Left ventricle myocardium inferior (tissue), 1 donor: Measurements from ENCODE around the gene GNL1. TPM values are rescaled to one million over a fixed set of nuclear protein-coding genes. Genes with fewer than 3 reads are reported as not detected.

Experiments used
- DNase-seq: peaks from one replicate; pipeline ENCODE4 v3.0.0-alpha.2; 2020
- H3K27ac ChIP-seq: fragments of 200-600 bp; replicated peaks from 2 replicates; pipeline ENCODE4 v1.8.0; 2021
- H3K27me3 ChIP-seq: fragments of 200-600 bp; 2 replicates; pipeline ENCODE4 v1.8.0; 2021; ENCODE audit warnings: low read depth
- H3K36me3 ChIP-seq: fragments of 200-600 bp; 2 replicates; pipeline ENCODE4 v1.8.0; 2021
- H3K4me1 ChIP-seq: fragments of 200-600 bp; 2 replicates; pipeline ENCODE4 v1.8.0; 2021
- H3K4me3 ChIP-seq: fragments of 200-600 bp; 2 replicates; pipeline ENCODE4 v1.8.0; 2021; ENCODE audit warnings: mild to moderate bottlenecking, moderate library complexity
- H3K9me3 ChIP-seq: fragments of 200-600 bp; replicated peaks from 2 replicates; pipeline ENCODE4 v1.8.0; 2021
- intact Hi-C: fragments of 100-400 bp; cut with micrococcal nuclease; formaldehyde crosslinking; loops from one replicate; pipeline ENCODE4 v1.11.0; 2022
- total RNA-seq: library from RNA; stranded (reverse); fragmentation: NEBNext Ultra II Directional; extraction: Animal tissue kit (Norgen Biotek cat#: 25700); gene quantifications from one replicate; pipeline ENCODE4 v1.2.1, GENCODE V29; 2021
- TF ChIP-seq, protein P1 (sequence below): fragments of 200-600 bp; IDR thresholded peaks from 2 replicates; pipeline ENCODE4 v1.8.0; 2021; ENCODE audit warnings: antibody characterized with exemption, mild to moderate bottlenecking, borderline replicate concordance
- donor health status: DM: no; HTN: yes; CAD: no; lungs with severe emphysema.

Gene GNL1
- total RNA-seq, 1 donor from 2014 or later, result 18.3 TPM

- H3K9me3 ChIP-seq, result no peaks in the 10 kb centered on the region
- no peak for DNase-seq
- TF ChIP-seq, protein P1, sequence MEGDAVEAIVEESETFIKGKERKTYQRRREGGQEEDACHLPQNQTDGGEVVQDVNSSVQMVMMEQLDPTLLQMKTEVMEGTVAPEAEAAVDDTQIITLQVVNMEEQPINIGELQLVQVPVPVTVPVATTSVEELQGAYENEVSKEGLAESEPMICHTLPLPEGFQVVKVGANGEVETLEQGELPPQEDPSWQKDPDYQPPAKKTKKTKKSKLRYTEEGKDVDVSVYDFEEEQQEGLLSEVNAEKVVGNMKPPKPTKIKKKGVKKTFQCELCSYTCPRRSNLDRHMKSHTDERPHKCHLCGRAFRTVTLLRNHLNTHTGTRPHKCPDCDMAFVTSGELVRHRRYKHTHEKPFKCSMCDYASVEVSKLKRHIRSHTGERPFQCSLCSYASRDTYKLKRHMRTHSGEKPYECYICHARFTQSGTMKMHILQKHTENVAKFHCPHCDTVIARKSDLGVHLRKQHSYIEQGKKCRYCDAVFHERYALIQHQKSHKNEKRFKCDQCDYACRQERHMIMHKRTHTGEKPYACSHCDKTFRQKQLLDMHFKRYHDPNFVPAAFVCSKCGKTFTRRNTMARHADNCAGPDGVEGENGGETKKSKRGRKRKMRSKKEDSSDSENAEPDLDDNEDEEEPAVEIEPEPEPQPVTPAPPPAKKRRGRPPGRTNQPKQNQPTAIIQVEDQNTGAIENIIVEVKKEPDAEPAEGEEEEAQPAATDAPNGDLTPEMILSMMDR, result no peak
- peaks cover 79% of the 10 kb centered on the region for H3K36me3 ChIP-seq
- H3K27ac ChIP-seq, result no peak overlapping the region
- intact Hi-C loops, result no loop called here
- H3K27me3 ChIP-seq, result no peaks in the 10 kb centered on the region
- H3K4me1 ChIP-seq, result peaks cover 10% of the 10 kb centered on the region
- H3K4me3 ChIP-seq, result no peak overlapping the region
Measured at GRCh38 chr6:30548375-30548774, 7.9 kb downstream of the GNL1 start.

DNA sequence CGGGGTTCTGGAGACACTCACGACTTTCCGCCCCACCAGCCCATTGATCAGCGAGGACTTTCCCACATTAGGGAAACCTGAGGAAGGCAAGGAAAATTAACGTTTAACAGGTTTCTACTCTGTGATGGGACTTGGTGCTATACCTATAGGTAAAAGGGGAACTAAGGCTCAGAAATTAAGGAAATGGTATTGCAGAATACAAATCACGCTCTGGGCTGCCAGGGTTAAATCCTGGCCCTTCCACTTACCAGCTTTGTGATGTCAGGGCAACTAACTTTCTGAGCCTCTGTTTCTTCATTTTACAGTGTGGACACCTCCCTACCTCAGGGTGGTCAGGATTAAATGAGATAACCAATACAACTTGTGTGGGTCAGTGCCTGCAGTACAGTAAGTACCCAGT is 8.8 kb downstream of the GNL1 start:
- Histone ChIP-seq H3K4me3 (no peak overlapping the region), H3K4me1 (peaks cover 19% of the 10 kb centered on the region), H3K27ac (no peak overlapping the region), H3K9me3 (no peaks in the 10 kb centered on the region), H3K36me3 (peaks cover 69% of the 10 kb centered on the region), H3K27me3 (no peaks in the 10 kb centered on the region)
- TF ChIP-seq, protein P1, result no peak
- intact Hi-C loops, result no loop called here
- no peak for DNase-seq

GRCh38 chr6:30544666-30545272 is 11.5 kb downstream of the GNL1 start:
- intact Hi-C loops, result loop anchor here (2.0 kb wide), 1 partner anchor 62 kb away; no protein-coding TSS in a partner anchor
- H3K27me3 ChIP-seq, result no peaks in the 10 kb centered on the region
- no peaks in the 10 kb centered on the region for H3K9me3 ChIP-seq

GRCh38 chr6:30543821-30544220 is 12.5 kb downstream of the GNL1 start:
- peaks cover 35% of the 10 kb centered on the region for H3K36me3 ChIP-seq
- DNase-seq, result no peak
- intact Hi-C loops, result loop anchor here (2.0 kb wide), 1 partner anchor 61 kb away; no protein-coding TSS in a partner anchor
- H3K9me3 ChIP-seq, result no peaks in the 10 kb centered on the region
- H3K27me3 ChIP-seq, result no peaks in the 10 kb centered on the region
- no peak overlapping the region for H3K4me3 ChIP-seq
- H3K4me1 ChIP-seq, result peaks cover 28% of the 10 kb centered on the region
- TF ChIP-seq, protein P1, result no peak
- H3K27ac ChIP-seq, result peak overlapping the region; percentile 21

More at GRCh38 chr6:30544666-30545272, 11.5 kb downstream of the GNL1 start:
- Histone ChIP-seq H3K4me1 (peaks cover 28% of the 10 kb centered on the region), H3K27ac (peak overlapping the region; percentile 21), H3K4me3 (no peak overlapping the region), H3K36me3 (peaks cover 43% of the 10 kb centered on the region)
- no peak for DNase-seq
- TF ChIP-seq, protein P1, result peak; percentile 86

GRCh38 chr6:30542915-30543314 is 13.4 kb downstream of the GNL1 start:
- no peak for DNase-seq
- intact Hi-C loops, result no loop called here
- peaks cover 28% of the 10 kb centered on the region for H3K4me1 ChIP-seq
- no peaks in the 10 kb centered on the region for H3K9me3 ChIP-seq
- H3K4me3 ChIP-seq, result no peak overlapping the region
- TF ChIP-seq, protein P1, result no peak
- H3K27ac ChIP-seq, result peak overlapping the region; percentile 81
- peaks cover 26% of the 10 kb centered on the region for H3K36me3 ChIP-seq
- no peaks in the 10 kb centered on the region for H3K27me3 ChIP-seq
